GM10847 (cell line): ENCODE data around the gene STON2.

Source experiments
- POLR2A ChIP-seq: IDR thresholded peaks from 2 replicates; pipeline ENCODE4 v1.6.1; 2011; ENCODE audit not compliant: insufficient read length; ENCODE audit errors: extremely low read depth

STON2 gene

DNA sequence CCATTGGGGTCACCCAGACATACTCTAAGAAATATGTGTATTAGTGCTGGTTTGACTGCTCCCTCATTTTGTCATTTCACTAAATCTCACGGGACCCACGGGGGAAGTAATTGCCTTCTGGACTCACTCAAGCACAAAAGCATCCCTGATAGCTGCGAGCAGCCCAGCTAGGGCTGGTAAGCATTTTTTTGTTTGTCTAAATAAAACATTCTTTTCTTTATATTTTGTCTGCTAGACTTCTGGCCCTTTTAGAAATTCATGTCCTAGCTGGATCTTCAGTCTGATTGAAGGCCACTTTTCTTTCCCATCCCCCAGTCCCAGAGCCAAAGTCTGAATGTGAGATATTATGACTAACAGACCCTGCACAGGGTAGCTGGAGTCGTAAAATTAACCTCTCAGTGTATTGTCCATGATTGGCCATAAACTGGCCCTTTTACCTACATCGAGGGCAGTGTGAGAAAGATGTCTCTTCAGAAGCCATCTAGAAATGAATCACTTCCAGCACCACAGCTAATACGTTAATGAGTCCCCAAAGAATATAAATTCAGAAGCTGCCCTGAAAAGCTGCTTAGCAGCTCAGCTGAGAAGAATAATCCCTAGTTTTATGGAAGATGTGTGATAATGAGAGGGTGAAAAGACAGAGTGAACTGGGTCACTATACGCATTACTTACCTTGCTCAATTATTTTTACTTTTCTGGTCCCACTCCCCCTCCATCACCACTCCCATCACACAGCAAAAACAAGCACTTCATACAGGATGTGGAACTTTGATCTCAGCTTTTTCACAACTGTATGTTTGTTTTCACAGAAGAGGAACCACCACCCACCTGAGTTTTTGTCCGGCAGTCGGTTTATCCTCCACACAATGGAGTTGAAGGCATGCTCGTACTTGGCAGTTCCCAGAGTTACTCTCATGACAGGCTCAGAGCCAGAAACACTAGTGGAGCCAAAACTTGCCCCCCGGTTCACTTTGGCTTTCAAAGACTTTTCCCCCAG lies 123.8 kb downstream of the STON2 start:
- no peak for TF ChIP-seq POLR2A

DNA sequence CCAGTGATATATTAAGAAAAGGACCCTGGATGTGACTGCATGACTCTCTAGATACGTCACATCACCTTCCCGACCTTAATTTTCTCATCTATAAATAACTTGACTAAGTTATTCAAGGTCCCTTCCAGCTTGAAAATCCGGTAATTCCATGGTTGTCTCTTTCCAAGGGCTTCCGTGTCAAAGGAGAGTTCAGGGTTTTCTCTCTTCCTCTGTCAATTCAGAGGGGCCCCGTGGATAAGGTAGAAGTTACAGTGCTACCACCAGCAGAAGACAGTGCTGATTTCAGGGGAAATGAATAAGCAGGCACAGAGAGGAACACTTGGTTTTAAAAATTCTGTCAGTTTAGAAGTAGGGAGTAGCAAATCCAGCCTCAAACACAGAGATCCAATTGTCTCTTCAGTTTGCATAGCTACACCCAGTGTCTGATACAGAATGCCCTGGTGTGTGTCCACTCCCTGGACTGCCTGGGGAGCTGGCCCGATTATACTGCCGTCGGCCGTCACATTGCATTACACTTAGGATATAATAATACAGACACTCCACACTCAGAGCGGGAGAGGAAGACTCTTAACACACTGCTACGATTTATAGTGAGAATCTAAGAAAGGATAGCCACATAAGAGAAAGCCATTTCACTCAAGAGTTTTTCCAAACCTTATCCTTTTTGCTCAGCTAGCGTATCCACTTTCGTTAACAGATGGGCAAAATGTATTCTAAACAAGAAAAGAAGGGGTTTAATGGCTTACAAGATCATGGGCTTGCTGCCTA lies 124.6 kb downstream of the STON2 start:
- TF ChIP-seq POLR2A, result no peak

DNA sequence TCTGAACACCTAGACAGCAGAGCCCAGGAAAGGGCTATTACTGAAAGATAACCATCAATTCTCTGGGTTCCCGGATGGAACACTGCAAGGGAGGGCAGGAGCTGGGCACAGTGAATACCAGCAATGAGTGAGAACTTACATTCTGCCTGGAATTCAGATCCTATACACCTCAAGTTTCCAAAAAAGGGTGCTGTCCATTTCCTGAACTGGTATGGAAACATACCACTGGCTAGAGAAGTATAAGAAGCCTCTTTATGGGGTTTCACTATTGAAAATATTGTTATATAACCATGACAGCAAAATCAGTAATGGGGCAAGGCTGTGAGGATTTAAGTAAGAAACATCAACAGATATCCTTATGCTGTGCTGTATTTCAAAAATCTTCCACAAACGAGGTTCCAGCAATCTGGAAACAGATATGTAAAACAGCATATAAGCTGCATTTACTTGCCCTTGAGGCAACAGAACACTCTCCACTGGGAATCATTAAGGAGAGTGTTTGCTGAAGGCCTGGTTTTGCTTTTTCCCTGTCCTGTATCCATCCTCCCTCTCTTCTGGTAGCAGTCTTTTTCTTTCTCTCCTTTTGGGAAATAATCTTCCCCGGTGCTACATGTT lies 126.1 kb downstream of the STON2 start:
- no peak for TF ChIP-seq POLR2A

DNA sequence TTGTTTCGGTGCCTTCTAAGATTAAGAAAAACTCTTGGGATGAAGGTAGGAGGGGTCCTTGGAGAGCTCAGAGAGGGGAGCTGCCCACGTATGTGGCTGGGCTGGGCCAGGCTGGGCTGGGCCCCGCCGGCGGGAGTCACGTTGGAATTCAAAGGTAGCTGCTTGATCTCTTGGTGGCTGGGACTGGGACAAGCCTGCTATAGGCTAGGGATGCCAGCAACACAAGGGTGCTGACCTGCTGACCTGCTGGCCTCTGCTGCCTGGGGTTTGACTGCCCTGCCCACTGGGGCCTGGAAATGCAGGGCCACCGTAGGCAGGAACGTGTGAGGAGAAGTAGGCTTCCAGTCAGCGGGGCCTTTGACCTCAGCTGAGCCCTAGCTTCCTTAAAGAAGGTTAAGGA lies 126.6 kb downstream of the STON2 start:
- TF ChIP-seq POLR2A, result no peak

DNA sequence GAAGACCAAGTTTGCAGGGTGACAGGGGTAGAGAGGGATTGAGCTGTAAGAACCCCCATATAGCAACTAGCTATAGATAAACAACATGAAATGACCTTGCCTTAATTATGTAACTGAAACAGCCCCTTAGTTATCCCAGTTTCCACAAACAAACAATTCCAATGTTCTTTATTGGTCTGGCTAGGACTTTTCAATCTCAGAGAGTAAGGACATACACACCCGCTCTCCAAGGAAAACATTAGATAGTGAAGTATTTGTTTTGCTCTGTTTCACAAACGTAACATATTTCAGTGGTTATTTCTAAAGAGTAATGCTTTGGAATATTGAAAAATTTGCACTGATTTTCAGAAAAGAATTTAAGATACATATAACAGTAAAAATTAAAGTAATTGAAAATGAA lies 127.8 kb downstream of the STON2 start:
- no peak for TF ChIP-seq POLR2A

DNA sequence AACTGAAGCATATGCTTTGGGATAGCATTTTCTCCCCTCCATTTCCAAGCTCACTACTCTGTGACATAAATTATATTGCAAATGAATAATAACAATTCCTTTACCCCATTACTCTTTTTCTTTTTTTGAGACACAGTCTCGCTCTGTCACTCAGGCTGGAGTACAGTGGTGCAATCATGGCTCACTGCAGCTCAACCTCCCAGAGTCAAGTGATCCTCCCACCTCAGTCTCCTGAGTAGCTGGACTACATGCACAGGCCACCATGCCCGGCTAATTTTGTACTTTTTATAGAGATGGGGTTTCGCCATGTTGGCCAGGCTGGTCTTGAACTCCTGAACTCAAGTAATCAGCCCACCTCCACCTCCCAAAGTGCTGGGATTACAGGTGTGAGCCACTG lies 130.1 kb downstream of the STON2 start:
- no peak for TF ChIP-seq POLR2A

DNA sequence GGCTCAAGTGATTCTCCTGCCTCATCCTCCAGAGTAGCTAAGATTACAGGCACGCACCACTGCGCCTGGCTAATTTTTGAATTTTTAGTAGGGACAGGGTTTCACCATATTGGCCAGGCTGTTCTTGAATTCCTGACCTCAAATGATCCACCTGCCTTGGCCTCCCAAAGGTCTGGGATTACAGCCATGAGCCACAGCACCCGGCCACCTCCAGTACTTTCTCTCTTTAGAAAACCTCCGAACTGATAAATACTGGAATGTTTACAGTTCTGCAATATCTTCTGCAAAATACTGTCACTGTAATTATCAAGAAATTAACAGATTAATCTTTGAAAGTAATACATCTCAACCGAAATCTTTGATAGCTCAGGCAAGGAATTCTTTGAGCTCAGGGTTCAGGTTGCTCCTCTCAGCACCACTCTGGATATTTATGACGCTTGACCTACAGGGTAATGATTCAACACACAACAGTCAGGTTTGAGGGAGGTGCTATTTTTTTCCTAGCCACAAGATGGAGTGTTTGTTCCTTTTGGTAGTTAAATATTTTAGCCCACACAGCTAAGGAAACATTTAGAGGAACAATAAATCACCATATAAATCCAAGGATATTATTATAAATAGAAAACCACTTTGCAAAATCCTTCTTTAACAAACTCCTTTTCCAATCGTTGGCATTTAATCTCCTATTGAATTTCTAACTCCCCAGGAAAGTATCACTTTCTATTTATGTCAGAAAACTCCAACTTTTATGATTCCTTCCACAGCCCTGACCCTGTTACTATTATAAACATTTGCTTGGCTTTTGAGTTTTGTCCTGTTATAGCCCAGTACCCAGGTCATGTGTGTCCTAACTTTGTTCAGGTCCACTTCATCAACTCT lies 130.8 kb downstream of the STON2 start:
- no peak for TF ChIP-seq POLR2A

DNA sequence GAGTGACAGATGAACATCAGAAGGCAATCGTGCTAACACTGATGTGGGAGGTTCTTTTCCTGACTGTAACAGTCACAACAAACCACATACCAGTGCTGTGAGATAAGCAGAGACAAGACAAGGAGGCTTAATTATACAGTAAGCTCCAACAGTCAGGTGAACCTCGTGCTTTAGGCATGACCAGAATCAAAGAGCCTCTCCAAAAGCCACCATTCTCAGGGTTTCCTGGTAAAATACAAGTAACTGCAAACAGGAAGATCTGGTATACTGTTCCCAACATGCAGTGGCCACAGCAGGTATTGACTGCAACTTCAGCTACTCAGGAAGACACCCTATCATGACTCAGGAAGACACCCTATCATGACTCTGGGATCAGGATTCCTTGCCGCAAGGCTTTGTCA lies 132.1 kb downstream of the STON2 start:
- TF ChIP-seq POLR2A, result no peak

DNA sequence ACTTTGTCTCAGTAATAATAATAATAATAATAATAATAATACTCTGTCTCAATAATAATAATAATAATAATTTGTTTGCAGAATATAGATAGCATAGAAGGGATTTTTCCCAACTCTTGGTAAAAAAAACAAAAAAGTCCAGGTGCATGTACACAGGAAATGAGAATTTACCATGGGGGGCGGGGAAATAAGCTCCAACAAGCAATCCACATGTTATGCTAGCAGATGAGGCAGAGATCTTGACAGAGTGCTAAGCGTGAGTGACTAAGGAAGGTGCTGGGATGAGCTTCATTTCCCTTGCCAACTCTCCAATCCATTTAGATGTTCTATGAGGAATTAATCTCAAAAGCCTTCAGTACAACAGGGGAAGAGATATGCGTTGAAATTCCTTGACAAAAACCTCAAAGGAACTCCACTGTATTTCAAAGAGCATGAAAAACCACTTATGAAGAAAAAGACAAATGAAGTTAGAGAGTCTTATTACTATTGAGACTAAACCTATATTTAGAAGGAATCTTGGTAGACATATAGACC lies 134.4 kb downstream of the STON2 start:
- no peak for TF ChIP-seq POLR2A

DNA sequence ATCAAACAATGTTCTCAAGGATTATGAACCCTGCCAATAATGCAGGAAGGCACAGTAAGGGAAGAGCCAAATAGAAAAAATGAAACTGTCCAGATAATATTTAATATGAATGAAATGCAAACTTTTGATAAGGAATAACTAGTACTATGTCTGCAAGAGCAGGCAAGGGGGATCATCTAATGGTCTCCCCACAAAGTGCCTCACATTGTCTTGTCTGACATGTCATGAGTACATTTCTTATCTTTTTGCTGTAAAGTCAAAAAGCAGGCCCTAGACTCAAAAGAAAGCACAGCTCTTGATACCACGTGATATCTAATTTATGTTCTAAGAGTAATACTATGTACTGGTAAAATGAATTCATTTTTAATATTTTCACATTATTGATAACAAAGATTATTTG lies 135.5 kb downstream of the STON2 start:
- no peak for TF ChIP-seq POLR2A

DNA sequence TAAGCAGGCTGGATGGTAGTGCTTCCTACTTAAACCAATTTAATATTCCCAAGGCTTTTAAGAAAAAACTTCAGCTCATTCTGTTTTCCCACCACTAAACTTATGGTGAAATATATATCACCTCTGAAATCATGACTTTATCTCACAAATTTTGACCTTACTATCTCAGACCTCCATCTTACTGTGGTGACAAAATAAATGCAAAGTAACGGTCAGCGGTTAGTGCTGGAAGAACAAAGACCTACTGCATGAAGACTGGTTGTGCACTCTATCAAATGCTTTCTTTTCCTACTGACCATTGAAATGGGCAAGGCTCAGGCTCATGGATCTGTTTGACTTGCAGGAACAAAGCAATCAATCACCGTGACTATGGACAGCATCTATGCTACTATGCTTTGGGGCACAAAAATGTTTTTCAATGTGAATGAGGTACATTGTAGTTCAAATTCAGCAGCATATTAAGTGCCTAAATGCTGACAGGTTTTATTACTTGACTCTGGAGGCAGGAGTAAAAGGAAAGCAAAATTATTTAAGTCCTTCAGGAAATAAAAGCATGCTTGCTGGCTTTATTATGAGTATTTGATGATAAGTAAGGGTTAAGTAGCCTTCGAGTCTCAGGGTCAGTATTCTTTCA lies 136.2 kb downstream of the STON2 start:
- no peak for TF ChIP-seq POLR2A

DNA sequence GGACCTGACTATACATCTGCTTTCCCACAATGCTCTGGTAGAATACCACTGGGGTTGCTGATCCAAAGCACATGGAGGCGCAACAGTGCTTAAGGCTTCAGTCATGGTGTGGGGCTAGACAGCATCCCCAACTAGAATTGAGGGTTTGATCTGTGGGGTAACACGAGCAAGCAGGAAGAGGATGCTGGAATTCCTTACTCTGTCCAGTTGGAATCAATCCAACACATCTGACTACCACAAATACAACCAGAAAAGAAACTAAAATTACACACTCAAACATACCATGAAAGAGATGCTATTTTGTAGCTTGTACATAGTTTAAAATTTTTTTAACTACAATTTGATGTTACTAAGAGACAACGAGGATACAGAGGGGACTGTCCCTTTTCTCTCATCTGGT lies 138.9 kb downstream of the STON2 start:
- TF ChIP-seq POLR2A, result no peak

DNA sequence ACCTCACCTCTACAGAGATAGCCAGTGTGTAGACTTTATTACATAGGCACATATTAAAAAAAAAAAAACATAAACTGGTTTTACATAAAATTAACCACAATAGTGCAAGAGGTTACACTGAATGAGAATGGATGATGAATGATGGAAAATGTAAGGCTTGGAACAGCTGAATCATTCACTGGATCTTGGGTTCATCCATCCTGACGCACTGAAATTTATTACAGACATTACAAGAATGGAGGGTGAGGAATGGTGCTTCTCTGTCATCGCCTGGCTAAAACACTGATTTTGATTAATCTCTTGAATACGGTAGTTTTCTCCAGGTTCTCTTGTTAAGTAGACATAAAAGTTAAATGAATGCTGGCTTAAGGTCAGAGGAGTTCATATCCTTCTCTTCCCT lies 139.4 kb downstream of the STON2 start:
- TF ChIP-seq POLR2A, result no peak
